Activated CD8-positive, alpha-beta memory T cell treated with anti-CD3 and anti-CD28 coated beads, Interleukin-2, amount 50 U/mL, for 1 hour (primary cell): ENCODE measurements around the gene SNAPIN.
"Not testable (repeated sequence)": the region's sequence is repeated elsewhere in the genome, so short reads cannot be mapped to it uniquely, and the experiment has no call there.

Source experiments
- DNase-seq: peaks from one replicate; pipeline ENCODE4 v3.0.0-alpha.2; 2020; ENCODE audit errors: extremely low read depth

The SNAPIN gene

DNA sequence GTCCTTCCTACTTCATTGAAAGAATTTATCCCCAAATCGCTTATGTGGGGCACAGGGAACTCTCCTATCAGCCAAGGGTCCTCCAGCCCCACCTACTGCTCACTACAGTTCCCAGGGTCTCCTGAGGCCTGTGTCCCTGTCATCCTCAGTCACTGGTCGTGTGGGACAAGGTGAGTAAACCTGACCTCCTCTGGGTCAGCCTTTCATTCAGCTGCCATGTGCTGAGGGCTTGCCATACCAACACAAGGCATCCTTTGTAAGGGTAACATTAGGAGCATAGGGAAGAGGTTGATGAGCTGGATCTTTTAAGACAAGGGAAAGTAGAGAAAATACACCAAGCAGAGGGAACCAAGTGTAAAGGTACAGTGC lies 11.2 kb upstream of the SNAPIN start:
- no peak for DNase-seq

DNA sequence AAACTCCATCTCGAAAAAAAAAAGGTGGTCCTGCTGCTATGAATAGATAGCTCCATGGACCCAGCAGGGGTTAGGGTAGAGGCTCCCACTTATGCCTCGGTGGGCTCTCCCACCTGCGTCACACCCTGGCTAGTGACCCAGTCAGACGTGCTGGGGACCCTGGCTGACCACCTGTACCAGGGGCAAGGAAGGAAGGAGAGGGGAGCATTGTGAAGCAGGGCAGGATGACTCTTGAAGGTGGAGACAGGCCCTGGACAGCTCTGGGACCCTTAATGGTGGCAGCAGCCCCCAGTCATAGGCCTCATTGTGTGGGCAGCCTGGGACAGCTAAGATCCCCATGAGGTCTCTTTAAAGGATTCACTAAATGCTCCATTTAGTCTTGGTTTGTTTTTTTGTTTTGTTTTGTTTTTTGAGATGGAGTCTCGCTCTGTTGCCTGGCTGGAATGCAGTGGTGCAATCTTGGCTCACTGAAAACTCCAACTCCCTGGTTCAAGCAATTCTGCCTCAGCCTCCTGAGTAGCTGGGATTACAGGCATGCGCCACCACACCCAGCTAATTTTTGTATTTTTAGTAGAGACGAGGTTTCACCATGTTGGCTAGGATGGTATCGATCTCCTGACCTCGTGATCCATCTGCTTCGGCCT lies 10.4 kb upstream of the SNAPIN start:
- no peak for DNase-seq

DNA sequence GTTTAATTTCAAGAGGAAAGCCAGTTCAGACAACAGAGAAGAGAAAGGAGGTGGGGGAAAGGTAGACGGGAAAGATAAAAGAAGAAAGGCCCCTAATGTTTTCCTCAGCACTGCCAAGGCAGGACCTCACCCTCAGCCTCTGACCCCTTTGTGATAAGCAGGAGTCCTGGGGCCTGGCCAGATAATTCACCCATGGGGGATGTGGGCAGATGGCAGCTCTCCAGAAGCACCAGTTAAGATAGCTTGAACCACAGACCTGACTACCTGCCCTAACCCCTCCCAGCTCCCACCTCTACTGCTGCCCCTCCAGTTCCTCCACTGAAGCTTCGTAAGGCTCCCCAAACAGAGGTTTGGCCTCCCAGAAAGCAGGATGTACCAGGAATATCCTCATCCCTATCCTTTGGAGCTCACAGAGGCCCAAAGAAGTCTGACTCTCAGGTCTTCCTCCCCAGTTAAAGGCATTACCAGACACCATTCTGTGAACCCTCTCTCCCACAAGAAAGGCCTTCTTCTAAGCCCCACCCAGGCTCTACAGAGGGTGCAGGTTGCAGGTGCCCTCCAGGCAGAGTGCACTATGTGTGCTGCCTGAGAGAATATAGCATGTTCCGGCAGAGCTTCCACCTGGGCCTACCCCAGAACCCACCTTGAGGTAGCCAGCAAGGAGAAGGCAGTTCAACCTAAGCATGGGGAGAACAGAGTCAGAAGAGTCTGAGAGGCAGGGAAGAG lies 9.2 kb upstream of the SNAPIN start:
- DNase-seq, result no peak

DNA sequence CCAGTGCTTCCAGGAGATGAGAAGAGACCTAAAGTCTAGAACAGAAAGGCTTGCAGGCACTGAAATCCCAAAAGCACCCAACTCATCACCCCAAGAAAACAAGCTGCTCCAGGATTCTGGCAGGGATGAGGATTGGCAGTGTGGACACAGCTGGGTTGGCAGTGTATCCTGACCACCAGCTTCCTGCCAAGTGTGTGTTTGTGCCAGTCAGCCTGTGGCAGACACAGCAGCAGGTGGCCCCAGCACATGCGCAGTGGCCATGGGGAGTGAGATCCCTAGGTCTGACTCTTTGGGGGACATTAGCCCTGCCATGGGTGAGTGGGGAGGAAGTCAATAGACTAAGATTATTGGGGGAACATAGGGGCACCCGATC lies 8.7 kb upstream of the SNAPIN start:
- no peak for DNase-seq

DNA sequence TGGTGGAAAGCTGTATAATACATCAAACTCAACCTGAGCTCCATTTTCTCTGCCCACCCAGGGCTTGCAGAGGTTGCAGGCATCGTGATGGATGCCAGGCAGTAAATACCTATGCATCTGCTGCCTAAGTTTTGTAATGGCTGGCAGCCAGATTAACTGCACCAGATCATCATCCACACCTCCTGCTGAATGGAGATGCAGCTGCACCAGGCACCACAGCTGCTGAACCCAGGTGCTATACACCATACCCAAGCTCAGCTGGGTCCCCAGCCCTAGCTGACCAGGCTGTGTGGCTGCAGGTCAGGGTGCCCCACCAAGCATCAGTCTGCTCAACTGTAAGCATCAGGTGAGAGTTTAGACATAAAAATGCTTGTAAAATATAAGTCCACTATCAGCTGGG lies 6.7 kb upstream of the SNAPIN start:
- no peak for DNase-seq

DNA sequence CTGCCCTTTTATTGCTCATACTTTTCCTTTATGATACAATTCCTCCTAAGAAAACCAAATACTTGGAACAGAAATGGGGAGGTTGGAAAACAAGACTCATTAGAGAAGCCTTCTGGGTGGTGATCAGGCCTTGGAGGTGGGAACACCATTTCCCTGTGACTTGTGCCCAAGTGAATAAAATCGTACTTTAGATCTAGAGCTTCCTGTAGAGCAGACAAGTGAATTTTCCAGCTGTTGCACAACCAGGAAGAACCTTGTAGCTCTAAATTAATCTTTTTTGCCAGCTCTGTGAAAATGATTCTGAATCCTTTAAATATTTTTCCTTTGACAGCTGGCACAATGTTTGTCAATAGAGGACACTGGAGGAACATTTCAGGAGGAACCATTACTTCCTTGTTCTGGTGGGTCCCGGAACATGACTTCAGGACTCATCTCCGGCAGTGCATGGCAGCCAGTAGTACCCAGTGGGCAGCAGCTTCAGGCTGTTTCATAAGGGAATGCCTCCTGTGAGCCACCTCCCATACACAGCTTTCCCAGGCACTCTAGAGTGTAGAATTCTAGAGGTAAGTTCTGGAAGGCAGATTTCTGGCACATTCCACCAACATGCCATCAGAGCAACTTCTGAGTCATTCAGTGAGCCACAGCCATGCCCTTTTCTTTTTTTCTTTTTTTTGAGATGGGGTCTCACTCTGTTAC lies 5.5 kb upstream of the SNAPIN start:
- no peak for DNase-seq

DNA sequence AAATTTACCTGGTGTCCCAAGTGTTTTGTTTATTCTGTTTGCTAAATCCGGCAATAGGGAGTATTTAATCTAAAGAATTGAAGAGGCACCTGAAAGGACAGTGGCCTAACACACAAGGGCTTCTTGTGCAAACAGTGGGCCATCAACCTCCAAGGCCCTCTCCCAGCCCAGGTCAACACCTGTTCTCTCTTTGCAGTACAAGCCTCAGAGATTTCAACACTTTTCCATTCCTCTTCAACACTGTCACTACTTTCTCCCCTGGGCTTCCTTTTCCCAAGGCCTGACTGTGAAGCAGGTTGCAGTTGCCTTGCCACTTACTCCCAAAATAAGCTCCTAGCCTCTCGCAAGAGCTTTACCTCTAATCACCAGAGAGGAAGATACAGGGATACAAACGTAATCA lies 3.2 kb upstream of the SNAPIN start:
- no peak for DNase-seq

DNA sequence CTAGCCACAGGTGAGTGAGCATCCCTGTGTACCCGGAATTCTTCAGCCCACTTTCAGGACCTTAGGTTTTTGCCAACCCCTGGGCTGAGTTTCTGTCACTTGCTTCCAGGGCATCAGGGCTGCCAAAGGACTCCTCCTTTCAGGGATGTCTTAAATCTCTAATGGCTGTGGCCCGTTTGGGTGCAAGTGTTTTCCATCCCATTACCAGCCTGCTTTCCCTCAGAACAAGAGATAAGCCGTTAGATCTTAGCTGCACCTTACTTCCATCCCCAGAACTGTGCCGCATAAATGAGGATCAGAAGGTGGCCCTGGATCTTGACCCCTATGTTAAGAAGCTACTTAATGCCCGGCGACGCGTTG lies 652 bp downstream of the SNAPIN start:
- no peak for DNase-seq

DNA sequence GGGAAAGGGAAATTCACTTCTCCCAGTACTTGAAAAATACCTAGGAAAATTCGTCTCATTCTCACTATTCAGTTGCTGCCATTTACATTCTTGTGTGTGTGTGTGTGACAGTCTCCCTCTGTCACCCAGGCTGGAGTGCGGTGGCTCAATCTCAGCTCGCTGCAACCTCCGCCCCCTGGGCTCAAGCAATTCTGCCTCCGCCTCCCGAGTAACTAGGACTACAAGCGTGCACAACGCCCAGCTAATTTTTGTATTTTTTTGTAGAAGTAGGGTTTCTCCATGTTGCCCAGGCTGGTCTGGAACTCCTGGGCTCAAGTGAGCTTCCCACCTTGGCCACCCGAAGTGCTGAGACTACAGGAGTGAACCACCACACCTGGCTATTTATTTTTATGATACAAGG lies 1.2 kb downstream of the SNAPIN start:
- no peak for DNase-seq

DNA sequence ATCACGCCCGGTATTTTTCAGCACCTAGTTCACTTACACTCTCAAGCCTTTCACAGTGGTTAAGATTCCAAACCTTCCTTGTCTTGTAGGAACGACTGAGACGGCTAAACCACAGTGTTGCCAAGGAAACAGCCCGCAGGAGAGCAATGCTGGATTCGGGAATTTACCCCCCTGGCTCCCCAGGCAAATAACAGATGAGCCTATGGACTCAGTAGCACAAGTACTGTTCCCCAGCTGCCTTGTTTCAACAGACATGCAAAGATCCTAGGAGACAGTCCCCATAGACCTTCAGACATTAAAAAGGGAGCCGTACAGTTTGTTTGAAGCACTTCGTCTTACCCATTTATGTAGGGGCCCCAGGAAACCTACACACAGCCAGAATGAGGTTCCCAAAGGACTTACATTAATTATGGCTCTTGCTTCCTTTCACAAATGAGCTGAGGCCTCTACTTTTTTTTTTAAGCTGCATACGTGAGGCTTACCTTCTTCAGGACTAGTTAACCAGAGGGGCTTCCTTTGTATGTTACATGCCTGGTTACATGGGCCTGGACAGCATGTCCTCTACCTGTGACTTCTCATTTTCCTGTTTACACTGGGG lies 2.7 kb downstream of the SNAPIN start:
- no peak for DNase-seq

DNA sequence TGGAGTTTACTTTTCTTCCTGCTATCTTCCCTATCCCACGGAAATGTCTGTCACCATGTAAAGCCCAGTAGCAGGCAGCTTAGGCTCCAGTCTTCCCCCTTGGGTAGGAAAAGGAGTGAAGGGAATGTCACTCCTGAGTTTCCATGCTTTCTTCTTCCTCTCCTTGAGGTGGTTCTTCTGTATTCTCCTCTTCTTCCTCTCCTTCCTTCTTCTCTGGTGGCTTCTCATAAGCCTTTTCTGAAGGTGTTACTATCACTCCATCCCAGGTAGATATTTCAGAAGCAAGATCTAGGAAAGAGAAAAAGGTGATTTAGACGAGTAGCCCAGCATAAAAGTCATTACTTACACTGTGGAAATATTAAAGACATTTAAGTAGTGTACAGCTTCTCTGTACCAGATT lies 3.8 kb downstream of the SNAPIN start:
- no peak for DNase-seq

DNA sequence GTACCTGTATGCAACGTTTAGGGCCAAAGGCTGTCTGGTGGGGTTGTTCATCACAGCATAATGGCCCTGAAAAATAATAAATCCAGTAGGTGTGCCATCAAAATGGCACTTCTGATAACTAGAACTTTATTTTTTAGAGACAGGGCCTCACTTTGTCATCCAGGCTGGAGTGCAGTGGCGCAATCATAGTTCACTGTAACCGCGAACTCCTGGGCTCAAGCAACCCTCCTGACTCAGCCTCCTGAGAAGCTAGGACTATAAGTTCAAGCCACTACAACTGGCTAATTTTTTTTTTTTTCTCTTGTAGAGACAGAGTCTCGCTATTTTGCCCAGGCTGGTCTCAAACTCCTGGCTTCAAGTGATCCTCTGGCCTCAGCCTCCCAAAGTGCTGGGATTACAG lies 4.7 kb downstream of the SNAPIN start:
- no peak for DNase-seq

DNA sequence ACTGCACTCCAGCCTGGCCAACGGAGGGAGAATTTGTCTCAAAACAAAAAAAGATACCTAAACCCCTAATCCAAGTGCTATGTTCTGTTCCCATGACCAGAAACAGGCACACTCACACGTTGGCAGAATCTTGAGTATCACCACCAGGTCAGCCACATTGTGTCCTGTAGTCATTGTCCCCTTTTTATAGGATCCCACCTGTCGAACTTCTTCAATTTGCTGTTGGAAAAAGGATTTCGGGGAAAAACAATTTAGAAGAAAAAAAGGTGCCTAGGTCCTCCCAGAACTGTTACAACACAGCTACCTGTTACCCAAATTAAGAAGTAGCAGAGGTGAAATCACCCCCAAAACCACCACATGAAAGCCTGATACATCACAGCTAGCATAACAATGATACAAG lies 8.9 kb downstream of the SNAPIN start:
- no peak for DNase-seq

DNA sequence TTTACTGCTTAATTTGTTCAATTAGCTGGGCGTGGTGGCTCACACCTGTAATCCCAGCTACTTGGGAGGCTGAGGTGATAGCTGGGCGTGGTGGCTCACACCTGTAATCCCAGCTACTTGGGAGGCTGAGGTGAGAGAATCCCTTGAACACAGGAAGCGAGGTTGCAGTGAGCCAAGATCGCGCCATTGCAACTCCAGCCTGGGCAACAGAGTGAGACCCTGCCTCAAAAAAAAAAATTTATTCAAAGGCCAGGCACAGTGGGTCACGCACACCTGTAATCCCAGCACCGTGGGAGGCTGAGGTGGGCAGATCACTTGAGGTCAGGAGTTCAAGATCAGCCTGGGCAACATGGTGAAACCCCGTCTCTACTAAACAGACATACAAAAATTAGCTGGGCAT lies 10.2 kb downstream of the SNAPIN start:
- DNase-seq, result not testable (repeated sequence)

DNA sequence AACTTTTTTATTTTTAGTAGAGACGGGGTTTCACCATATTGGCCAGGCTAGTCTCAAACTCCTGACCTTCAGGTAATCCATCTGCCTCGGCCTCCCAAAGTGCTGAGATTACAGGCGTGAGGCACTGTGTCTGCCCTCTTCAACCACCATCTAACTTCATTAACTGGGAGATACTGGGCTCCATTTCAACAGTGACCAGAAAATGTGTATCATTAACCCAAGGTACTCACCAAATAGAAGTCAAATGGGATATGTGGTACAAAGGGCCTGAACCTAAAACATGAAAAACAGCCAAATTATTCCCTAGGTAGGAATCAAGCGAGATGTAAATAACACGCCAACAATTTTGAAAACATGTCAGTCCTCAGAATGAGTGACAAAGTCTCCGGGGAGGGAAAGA lies 11.1 kb downstream of the SNAPIN start:
- no peak for DNase-seq

DNA sequence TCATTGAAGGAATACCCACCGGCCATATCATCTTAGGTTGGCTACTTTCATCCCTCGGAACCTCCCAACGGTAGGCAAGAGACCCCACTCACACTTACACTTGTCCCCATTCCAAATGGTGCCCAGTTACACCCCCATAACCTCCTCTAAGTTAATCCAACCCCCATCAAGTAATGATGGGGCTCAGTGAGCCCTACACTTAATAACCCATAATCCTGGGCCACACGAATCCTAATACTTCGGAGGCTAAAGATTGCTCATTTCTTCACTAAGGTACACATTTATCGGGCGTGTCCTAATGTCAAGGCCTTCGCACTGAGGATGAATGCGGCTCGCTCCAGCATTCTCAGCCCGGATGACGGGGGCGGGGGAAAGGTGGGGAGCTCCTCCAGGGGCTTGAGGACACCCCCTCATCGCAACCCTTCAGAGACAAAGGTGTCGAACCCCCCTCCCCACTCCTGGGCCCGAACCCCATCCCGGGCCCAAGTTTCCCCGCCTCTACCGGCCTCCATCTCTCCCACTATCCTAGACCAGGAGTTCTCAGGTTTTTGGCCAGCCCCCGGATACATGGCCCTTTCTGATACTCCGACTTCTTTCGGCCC lies 11.9 kb downstream of the SNAPIN start:
- no peak for DNase-seq

DNA sequence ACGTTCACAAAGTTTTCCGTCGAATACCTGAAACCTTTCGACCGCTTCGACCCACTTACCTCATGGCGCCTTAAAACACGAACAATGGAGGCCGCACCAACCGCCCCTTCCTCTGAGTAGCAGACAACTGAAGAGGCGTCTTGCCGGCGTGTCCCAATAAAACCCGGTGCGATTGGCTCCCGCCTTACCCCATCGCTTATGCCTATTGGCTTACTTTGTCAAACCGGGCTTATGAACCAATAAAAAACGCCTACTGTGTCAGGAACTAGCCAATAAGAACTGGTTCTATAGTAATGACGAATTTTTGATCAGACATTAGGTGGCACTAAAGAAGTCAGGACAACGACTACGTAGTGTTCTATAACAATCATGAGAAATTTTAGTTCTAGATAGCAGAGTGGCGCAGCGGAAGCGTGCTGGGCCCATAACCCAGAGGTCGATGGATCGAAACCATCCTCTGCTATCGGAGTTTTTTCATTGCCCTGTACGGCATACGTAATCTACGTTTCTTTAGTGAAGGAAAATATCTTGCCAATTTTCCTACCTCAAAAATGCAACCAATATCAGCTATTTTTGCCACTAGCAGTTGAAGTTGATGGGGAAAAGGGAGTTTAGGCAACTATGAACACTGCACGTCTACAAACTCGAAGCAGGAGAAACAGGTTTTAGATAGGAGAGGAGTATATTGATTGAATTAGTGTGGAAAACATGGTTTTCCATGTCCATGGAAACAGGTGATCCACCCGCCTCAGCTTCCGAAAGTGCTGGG lies 12.5 kb downstream of the SNAPIN start, which contains the start of gene ILF2:
TSS of gene ILF2 (minus strand) at position 135 of the 769 bp plus-strand sequence. CDS start at position 64, 71 bp downstream.
- peak; percentile 94 for DNase-seq

DNA sequence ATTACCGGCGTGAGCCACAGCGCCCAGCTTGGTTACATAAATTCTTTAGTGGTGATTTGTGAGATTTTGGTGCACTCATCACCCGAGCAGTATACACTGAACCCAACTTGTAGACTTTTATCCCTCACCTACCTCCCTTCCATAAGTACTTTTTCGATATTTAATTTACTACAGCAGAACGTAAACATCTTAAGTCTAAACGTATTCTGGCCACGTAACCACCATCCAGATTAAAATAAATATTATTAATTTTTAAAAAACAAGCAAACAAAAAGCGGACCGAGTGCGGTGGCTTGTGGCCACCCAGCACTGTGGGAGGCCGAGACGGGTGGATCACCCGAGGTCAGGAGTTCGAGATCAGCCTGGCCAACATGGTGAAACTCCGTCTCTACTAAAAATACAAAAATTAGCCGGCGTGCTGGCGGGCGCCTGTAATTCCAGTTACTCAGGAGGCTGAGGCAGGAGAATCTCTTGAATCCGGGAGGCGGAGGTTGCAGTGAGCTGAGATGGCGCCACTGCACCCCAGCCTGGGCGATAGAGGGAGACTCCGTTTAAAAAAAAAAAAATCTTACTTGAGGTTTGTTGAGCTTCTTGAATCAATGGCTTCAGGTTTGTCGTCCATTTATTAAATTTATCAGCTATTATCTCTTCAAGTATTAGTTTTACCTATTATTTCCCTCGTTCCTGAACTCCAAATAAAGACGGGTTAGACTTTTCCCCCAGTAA lies 13.3 kb downstream of the SNAPIN start:
- not testable (repeated sequence) for DNase-seq

DNA sequence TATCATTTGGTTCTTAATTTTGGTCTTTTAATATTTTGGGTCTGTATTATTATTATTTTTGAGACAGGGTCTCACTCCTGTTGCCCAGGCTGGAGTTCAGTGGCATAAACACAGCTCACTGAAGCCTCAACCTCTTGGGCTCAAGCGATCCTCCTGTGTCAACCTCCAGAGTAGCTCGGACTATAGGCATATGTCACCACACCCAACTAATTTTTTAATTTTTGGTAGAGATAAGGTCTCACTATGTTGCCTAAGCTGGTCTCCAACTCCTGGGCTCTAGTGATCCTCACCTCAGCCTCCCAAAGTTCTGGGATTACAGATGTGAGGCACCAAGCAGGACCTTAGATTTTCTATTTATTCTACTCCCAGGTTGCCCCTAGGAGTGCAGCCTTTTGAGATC lies 15.0 kb downstream of the SNAPIN start:
- no peak for DNase-seq

DNA sequence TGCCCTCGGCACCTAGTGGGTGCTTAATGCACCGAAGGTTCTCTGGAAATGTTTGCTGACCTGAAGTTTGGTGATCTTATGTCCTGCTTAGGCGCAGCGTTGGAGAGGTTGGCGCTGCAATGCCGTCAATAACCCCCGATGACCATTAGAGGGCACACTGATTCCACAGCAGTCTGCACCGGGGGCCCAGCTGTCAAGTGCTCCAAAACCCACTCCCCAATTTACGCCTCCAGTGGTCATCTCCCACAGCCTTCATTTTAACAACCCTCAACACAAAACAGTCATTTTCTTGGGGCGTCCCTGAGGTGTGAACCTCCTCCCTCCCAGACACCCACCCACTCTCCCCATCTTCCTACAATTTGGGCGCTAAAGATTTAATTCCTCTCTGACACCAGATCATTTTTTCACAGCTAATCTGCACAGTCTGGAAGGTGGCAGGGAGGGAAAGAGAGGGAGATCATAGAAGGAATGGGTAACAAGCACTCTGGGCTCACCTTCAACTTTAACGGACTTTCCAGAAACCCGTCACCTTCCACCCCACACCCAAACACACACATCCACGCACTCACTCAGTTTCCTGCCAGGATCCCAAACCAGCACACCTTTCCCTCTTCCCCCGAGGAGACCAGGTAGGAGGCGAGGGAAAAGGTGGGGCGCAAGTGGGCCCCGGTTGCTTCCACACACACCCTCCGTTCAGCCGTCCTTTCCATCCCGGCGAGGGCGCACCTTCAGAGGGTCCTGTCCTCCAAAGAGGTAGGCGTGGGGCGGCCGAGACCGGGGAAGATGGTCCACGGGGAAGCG lies 19.4 kb downstream of the SNAPIN start:
- no peak for DNase-seq
